GM21529 (cell line): Measurements from ENCODE around the gene TEC.
A peak's percentile ranks its signal among the peaks of the same experiment; 100 is the strongest.

Source experiments
- ATAC-seq: cut with Tn5 transposase; IDR thresholded peaks from one replicate; pipeline ENCODE4 v1.9.1; 2021; ENCODE audit not compliant: unreplicated experiment

Gene TEC

DNA sequence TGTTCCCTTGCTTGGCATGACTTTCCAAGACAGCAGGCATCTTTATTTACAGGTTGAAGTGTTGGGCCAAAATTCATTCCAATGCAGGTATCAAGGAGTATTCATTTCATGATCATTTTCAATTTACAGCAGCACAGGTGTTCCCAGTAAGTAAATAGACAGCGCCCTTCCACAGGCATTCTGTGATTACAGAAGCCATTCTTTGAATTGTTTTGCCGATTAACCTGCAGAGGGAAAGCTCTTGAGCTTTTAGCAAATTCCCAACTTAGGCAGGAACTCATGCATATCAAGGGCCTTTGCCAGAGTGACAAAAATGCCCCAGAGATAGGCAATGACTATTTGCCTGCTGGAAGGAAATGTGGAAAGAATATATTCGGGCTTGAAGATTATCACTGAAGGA lies 142.4 kb downstream of the TEC start:
- no peak for ATAC-seq

DNA sequence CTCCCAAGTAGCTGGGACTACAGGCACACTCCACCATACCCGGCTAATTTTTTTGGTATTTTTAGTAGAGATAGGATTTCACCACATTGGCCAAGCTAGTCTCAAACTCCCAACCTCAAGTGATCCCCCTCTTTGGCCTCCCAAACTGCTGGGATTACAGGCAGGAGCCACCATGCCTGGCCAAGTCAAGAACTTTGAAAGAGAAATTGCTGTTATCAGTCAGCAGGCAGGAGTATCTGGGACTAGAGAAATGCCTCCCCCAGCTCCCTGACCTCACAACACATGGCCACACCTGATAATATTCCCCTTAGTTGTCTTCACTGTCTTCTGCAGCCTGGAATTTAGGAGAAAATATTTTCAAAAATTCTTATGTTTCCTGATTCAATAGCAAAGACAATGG lies 143.0 kb downstream of the TEC start:
- ATAC-seq = no peak

DNA sequence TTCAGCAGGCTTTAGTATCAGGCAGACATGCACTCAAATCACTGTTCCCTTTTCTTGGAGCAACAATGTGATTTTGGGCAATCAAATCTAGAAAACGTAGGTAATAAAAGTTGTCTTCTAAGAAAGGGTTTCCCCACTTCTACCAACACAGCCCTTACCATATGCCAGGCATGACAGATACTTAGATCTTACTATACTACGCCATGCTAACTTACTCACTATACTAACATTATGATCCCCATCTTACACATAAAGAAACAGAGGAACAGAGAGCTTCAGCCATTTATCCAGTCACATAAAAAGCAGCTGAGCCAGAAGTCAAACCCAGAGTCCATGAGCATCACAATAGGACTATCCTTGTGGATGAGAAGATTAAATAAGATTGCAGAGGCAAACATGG lies 144.8 kb downstream of the TEC start:
- ATAC-seq = no peak

DNA sequence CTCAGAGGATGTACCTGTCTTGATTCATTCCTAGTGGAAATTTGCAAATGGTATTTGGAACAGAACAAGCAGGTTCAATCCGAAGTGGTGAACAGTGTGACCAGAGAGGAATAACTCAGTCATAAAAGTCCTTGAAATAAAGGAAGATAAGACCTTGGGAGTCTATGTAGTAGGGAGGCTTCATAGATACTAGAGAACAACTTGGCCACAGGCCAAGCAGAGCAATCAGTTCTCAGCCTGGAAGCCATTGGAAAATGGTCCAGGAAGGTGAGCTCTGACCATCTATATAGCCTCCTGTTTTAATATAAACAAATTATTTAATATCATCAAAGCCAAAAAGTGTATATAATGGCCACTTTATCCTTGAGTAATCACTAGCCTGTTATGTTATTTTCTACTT lies 146.9 kb downstream of the TEC start:
- ATAC-seq = no peak

DNA sequence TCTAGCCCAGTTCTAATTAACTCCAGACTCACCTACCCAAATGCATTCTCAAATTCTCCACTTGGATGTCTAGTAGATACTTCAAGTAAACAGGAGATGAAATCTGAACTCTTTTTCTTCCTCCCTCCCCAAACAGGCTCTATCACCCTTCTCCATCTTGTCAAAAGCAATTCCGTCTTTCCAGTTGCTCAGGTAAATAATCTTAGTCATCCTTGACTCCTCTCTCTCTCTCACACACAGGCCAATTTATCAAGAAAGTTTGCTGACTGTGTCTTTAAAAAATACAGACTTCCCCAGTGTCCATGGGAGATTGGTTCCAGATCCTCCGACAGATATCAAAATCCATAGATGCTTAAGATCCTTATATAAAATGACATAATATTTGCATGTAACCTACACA lies 148.5 kb downstream of the TEC start:
- ATAC-seq = no peak

DNA sequence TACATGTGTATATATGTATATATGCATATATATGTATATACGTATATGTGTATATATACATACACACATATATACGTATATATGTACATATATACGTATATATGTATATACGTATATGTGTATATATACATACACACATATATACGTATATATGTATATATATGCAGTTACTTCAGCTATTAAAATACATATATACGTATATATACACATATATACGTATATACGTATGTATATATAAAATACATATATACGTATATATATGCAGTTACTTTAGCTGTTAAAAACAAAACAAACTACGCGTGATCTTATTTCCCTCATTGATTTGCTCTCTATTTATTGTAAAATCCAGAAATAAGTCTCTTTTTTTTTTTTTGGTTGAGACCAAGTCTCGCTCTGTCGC lies 149.5 kb downstream of the TEC start:
- ATAC-seq = no peak

DNA sequence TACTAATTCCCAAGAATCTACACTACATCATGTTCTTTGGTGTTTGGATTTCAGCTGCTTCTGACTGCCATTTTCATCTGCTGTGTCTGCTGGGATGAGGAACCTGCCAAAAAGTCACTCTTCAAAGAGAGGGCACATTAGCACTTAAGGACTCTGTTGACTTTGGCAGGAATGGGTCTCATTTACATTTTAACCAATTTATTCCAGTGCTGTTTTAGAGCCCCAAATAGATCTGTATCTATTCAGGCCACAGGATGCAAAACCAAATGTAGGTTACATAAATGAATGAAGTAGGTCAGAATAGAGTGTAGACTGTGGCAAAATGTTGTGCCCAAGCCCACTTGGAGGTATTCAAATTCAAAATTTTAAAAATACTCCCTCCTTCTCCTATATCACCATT lies 150.0 kb downstream of the TEC start:
- ATAC-seq = no peak

DNA sequence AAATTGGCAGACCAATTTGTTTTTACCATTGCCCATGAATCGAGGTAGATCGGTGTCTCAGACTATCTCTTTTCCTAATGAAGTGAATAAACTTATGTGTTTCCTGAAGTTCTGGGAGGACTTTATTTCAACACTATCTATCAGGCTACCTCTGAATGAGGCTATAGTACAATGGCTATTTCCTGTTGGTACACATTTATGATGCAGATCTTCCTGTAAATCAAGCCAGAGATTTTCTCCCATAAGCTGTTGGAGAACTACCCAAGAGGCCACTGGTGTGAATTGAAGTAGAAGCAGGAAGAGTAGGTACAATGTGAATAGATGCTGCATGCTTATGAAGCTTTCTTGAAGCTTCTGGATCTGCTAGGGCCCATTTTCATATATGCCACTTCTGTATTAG lies 151.6 kb downstream of the TEC start:
- no peak for ATAC-seq

DNA sequence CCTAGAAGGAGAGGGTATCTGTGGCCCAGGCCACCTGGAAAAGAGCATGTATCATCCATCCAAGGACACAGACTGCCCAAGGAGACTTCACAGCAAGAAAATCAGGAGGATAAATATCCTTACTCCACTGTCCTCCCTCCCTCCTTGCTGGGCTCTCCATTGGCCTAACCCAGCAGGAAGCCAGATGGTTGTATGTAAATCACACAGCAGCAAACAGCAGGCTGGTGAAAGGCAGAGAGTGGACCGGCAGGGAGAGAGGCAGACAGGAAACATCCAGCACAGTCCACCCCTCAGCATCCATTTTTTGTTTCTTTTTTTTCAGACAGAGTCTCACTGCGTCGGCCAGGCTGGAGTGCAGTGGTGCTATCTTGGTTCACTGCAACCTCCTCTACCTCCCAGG lies 153.1 kb downstream of the TEC start:
- ATAC-seq = no peak

DNA sequence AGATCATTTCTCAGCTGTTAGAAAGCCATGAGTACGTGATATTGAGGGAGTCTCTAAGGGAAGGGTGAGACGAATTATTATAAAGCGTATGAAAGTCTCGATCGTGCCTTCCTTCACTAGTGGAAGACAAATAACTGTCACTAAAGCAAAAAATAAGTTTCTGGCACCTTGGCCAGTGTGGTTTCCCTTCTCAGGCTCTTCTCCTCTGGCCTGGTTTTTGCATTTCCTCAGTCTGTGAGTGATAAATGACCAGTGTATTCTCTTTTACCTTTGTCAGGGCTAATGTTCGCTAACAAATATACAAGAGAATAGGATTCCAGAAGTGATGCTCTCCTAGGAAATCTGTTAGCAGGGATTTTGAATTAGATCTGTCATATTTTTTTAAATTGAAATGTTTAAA lies 155.2 kb downstream of the TEC start:
- ATAC-seq = no peak

DNA sequence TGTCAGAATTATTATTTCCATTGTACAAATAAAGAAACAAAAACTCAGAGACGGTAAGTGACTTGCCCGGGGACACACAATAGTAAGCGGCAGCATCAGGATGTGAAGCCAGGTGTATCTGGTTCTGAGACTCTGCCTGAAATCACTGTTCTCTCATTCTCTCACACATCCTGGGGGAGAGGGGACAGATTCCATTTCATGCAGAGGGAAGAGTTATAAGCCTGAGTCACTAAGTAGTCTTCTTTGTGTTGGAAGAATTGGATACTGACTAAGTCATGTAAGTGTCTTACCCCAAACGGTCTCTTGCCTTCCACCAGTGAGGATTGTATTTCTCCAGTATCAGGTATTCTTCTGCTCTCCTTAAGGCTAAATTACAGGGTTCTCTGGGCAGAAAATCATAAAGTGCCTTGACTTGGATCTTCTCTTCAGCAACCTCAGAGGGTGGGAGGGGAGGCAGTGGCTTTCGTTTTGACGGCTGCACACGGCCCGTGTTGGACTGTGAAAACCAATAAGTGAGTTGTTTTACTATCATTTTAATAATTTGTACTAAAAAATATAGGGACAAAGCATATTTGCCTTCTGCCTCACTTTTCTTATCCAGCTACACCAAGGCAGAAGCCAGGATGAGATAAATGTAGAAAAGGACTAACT lies 157.5 kb downstream of the TEC start:
- ATAC-seq = no peak

DNA sequence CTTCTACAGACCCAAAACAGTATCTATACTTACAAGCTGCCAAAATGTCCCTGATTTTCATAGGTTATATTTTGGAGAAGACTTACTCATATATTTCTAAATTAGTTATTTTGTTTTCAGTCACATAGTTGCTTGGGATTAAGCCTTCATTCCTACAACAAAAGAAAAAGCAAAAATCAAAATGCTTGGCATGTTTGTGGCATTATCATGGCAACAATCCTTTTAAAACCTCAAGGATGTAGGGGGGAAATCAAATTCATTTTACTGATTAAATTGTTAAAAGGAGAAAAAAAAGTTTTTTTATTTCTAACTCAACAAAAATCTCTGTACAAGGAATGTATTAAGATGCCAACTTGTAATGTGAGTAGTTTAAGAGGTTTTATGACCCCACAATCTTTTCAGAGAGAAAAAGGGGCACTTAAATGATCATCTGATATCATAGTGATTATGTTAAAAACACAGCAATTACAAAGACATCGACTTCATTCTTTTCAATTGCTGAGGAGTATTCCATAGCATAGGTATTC lies 159.1 kb downstream of the TEC start:
- ATAC-seq = no peak

DNA sequence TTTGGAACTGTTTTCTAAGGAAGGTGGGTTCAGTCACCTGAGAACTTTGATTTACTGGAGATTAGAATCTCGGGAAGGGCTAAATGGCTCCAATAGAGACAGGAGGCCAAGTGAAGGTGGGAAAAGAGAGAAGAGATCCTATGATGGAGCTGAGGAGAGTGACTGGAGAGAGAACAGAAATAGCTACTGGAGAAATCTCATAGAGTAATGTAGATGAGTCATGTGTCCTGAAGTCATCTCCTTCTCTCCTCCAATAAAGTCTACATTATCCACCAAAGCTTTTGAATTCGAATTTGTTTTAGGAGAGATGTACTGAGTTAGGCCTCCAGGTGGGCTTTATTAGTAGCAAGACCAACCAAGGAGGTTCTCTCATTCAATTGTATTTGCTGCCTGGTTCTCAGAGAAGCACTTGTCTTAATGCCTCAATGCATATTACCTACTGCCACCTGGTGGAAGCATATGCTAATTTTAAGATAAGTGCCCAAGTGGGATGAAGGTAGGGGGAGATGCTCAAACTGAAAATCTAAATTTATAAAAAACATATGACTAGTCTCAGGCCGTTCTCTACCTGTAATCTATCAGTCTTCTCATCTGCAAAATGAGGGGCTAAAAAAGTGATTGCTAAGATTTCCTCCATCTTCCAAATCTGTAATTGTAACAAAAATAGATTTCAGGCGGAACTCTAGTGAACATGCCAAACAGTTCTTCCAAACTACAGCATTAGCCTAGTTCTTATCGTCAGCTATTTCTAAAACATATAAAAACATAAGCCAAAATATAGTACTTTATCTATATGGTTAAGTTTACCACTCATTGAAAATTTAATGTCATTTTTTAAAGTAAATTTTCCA lies 160.0 kb downstream of the TEC start:
- ATAC-seq = peak; percentile 82

DNA sequence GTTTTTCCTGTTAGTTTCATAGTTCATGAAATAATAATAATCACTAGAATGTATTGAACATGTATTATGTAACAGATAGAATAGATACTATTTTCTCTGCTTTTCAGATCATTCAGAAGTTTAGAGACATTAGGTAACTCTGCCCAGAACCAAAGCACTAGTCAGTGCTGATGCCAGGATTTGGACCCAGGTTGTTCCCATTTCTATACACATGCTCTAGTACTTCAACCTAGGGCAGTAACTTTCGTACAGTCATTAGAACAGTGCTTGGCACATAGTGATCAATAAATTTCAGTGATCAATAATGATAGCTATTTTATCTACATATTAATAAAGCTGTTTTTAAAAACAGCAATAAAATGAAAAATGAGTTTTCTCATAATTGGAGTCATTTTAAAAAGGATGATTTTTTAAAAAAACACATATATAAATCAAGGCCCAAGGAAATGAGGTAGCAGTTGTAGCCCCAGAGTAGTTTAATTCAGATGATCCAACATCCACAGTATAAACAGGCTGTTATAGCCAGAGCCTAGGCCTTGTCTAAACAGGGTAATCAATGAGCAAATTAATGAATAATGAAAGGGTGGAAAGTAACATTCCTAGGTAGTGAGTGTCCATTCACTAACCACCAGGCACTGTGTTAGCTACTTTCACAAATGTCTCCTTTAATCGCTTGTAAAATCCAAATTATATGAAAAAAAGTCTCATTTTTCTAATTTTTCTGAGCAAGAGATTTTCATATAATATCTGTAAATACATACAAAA lies 161.1 kb downstream of the TEC start:
- ATAC-seq = no peak

DNA sequence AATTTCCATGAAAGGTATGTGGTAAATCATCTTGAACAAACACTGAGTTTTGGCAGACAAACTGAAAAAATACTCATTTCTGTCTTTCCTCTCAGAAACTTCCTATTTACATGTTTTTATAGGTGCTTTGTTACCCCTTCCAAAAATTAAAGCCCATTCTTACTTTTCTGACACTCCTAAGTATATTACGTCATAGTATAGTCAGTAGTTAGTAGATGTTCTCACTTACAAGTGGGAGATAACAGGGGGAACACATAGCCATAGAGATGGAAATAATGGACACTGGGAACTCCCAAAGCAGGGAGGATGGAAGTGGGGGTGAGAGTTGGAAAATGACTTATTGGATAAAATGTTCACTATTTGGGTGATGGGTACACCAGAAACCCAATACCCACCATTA lies 164.4 kb downstream of the TEC start:
- ATAC-seq = no peak

DNA sequence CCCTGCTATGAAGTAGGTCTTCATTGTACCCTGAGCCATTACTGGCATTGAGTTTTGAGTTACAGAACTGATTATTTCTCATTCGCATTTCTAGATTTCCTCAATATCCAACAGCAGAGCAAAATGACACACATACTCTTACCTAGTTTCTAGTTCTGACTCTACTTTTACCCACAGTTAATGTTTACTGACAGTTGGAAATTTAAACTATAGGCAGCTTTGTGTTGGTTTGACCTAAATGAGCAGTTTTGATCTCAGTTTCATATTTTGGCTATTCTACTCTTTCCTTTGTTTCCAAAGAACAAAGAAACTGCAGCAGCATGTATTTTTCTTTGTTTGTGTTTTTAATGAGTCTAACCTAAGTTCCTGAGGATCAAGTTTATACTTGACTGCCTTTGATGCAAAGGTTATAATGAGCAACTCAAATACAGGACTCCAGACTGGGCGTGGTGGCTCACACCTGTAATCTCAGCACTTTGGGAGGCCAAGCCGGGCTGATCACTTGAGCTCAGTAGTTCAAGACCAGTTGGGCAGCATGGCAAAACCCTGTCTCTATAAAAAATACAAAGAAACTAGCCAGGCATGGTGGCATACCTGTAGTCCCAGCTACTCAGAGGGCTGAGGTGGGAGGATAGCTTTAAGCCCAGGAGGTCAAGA lies 166.0 kb downstream of the TEC start:
- peak; percentile 81 for ATAC-seq

DNA sequence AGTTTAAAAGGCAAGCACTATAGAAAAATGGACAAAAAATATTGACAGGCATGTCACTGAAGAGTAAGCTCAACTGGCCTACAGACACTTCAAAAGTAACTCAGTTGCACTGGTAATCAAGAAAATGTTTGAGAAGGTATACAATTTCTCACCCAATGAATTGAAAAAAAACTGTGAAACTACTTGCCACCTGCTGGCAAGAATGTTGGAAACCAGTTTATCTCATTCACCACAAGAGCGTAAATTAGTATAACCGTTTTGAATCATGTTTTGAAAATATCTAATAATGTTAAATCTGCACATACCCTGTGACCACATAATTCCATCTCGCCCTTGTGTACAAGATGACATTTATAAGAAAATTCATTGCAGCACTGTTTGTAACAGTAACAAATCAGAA lies 167.3 kb downstream of the TEC start:
- ATAC-seq = no peak

DNA sequence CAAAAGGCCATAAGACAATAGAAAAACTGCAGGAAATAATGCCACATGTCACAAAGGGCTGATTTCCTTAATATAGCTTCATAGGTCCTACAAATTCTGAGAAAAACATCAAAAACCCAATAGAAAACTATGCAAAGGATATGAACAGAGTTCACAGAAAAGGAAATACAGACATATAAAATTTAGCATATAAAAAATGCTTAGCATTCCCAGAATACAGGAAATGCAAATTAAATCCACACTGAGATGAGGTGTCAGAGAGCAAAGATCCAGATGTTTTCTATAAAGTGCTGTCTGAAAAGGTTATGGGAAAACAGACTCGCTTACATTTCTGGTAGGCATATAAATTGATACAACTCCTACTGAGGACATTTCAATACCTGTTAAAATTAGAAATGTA lies 169.4 kb downstream of the TEC start:
- no peak for ATAC-seq

DNA sequence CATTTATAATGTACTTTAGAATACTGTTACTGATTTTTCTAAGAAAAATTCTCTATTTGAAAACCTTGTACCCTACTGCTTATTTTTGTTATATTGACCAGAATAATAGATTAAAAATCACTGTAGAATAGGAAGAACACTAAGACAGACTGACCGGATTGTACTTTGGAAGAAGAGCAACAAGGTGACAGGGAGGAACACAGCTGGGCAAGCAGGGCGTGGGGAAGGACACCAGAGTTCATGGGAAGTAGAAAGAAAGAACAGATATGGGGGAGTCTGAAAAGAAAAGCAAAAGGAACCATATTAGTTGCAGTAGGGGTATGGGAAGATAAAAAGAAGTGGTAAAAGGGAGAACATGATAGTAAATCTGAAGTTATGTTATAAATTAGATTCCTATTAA lies 174.2 kb downstream of the TEC start:
- no peak for ATAC-seq

DNA sequence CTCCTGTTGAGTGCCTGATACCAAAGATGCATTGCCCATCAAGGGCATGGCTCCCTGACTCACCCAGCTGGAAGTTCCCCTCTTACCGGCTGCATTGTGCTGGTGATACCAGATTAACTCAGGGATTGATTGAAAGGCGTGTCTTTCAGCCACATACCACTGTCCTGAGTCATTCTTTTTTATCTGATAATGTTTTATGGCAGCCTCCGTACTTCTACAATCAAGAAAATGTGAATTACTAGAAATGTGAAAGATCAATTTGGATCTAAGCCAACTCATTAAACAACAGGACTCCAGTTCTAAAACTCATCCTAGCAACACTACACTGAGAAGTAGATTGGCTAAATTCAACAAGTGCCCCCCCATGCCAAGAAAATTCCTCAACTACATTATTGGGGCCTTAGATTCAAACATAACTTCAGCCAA lies 175.6 kb downstream of the TEC start:
- ATAC-seq = no peak

DNA sequence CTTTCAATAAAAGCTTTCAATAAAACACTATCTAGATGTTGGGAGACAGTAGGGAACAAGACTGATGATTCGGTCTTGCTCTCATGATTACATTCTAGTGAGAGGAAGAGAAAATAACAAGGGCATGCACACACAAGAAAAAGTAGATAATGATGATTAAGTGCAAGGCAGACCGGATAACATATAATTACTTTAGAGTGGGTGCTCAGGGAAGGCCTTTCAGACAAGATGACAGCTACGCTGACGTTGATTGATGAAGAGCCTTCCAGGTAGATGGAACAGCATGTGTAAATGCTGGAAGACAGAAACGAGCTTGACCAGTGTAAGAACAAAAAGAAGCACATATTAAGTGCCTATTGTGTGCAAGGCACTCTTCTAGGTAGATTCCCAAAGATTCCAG lies 179.0 kb downstream of the TEC start:
- ATAC-seq = no peak
